RCC 7860 (cell line): ENCODE data around the gene TNFAIP8L3.
"Not testable (repeated sequence)": the region's sequence is repeated elsewhere in the genome, so short reads cannot be mapped to it uniquely, and the experiment has no call there.

ENCODE experiments used
- DNase-seq: peaks from one replicate; pipeline ENCODE4 v3.0.0-alpha.2; 2015; ENCODE audit warnings: low spot score
- FAIRE-seq: peaks from 2 replicates; lab custom pipeline; 2012; peaks lifted over from hg19 to GRCh38; lab: Jason Lieb, UNC

The TNFAIP8L3 gene

GRCh38 chr15:51094606-51095569 is at the start of gene TNFAIP8L3:
TSS of gene TNFAIP8L3 (minus strand) at chr15:51094906. CDS start at chr15:51094595, 311 bp downstream.
- DNase-seq (no peak), FAIRE-seq (no peak)

- FAIRE-seq (no peak), DNase-seq (no peak)
Measured at GRCh38 chr15:51144021-51144532, 49.4 kb upstream of the TNFAIP8L3 start.

GRCh38 chr15:51140347-51140746 is 45.6 kb upstream of the TNFAIP8L3 start:
- not testable (repeated sequence) for FAIRE-seq, DNase-seq

- FAIRE-seq (no peak), DNase-seq (no peak)
Measured at GRCh38 chr15:51139091-51139490, 44.4 kb upstream of the TNFAIP8L3 start.

GRCh38 chr15:51137880-51138430 is 43.2 kb upstream of the TNFAIP8L3 start:
- no peak for FAIRE-seq
- no peak for DNase-seq

GRCh38 chr15:51137024-51137423 is 42.3 kb upstream of the TNFAIP8L3 start:
- no peak for FAIRE-seq

GRCh38 chr15:51135276-51135675 is 40.6 kb upstream of the TNFAIP8L3 start:
- FAIRE-seq, result no peak

More at GRCh38 chr15:51137024-51137423, 42.3 kb upstream of the TNFAIP8L3 start:
- DNase-seq, result no peak

GRCh38 chr15:51134416-51135199 is 39.9 kb upstream of the TNFAIP8L3 start:
- DNase-seq (no peak), FAIRE-seq (no peak)

More at GRCh38 chr15:51135276-51135675, 40.6 kb upstream of the TNFAIP8L3 start:
- DNase-seq, result no peak

GRCh38 chr15:51133140-51133765 is 38.5 kb upstream of the TNFAIP8L3 start:
- FAIRE-seq (no peak), DNase-seq (no peak)

GRCh38 chr15:51132384-51133139 is 37.9 kb upstream of the TNFAIP8L3 start:
- FAIRE-seq, result no peak
- DNase-seq, result peak; percentile 71

GRCh38 chr15:51131596-51132290 is 37.0 kb upstream of the TNFAIP8L3 start:
- no peak for DNase-seq
- no peak for FAIRE-seq

- DNase-seq (no peak), FAIRE-seq (no peak)
Measured at GRCh38 chr15:51130344-51130743, 35.6 kb upstream of the TNFAIP8L3 start.

- DNase-seq (no peak), FAIRE-seq (no peak)
Measured at GRCh38 chr15:51129535-51130188, 35.0 kb upstream of the TNFAIP8L3 start.

GRCh38 chr15:51128701-51129100 is 34.0 kb upstream of the TNFAIP8L3 start:
- no peak for DNase-seq
- no peak for FAIRE-seq

- no peak for FAIRE-seq
- no peak for DNase-seq
Measured at GRCh38 chr15:51126842-51127241, 32.1 kb upstream of the TNFAIP8L3 start.

GRCh38 chr15:51123002-51123401 is 28.3 kb upstream of the TNFAIP8L3 start:
- FAIRE-seq, result peak; percentile 41
- DNase-seq, result not testable (repeated sequence)

GRCh38 chr15:51121631-51122225 is 27.0 kb upstream of the TNFAIP8L3 start:
- DNase-seq (no peak), FAIRE-seq (no peak)

GRCh38 chr15:51121118-51121517 is 26.4 kb upstream of the TNFAIP8L3 start:
- FAIRE-seq (peak; percentile 95), DNase-seq (peak; percentile 93)
